Naive B cell (primary cell): Measurements from ENCODE around the gene CALHM2. TPM values are rescaled to one million over a fixed set of nuclear protein-coding genes. Genes with fewer than 3 reads are reported as not detected.
"Not testable (repeated sequence)": the region's sequence is repeated elsewhere in the genome, so short reads cannot be mapped to it uniquely, and the experiment has no call there.

Experiments
- ATAC-seq, 2 donors: fragments of 150-1000 bp; cut with Tn5 transposase; 2 replicates each; pipeline ENCODE4 v1.10.0; 2021; ENCODE audit warnings: low read depth in 2 of 2, mild to moderate bottlenecking in 2 of 2, moderate library complexity in 2 of 2
- DNase-seq: peaks from one replicate; pipeline ENCODE4 v3.0.0; 2022
- H3K27ac Mint-ChIP-seq, 6 donors: one replicate each; pipeline ENCODE4 v1.8.0; 2020 to 2022; ENCODE audit warnings: mild to moderate bottlenecking in 6 of 6, mixed read lengths in 6 of 6, moderate library complexity in 5 of 6, inconsistent platforms in 2 of 6
- H3K27me3 Mint-ChIP-seq, 3 donors: one replicate each; pipeline ENCODE4 v1.8.0; 2021 to 2022; ENCODE audit warnings: mixed read lengths in 3 of 3, mild to moderate bottlenecking in 1 of 3
- H3K36me3 Mint-ChIP-seq, 2 donors: one replicate each; pipeline ENCODE4 v1.8.0; 2020 to 2022; ENCODE audit warnings: mixed read lengths in 2 of 2, inconsistent platforms in 1 of 2, mild to moderate bottlenecking in 1 of 2
- H3K4me1 Mint-ChIP-seq, 3 donors: one replicate each; pipeline ENCODE4 v1.8.0; 2020 to 2022; ENCODE audit warnings: mixed read lengths in 3 of 3, inconsistent platforms in 1 of 3, mild to moderate bottlenecking in 1 of 3, moderate library complexity in 1 of 3
- H3K4me3 Mint-ChIP-seq, 8 donors: one replicate each; pipeline ENCODE4 v1.8.0; 2020 to 2022; ENCODE audit warnings: mild to moderate bottlenecking in 8 of 8, mixed read lengths in 8 of 8, moderate library complexity in 8 of 8, inconsistent platforms in 2 of 8
- H3K9me3 Mint-ChIP-seq, 7 donors: one replicate each; pipeline ENCODE4 v1.8.0; 2020 to 2022; ENCODE audit warnings: mixed read lengths in 7 of 7, mild to moderate bottlenecking in 5 of 7, inconsistent platforms in 2 of 7, moderate library complexity in 1 of 7
- polyA plus RNA-seq, 6 donors: library from polyadenylated mRNA; unstranded; fragments of 300-500 nt; fragmentation: Illumina TruSeq; gene quantifications; one replicate each; pipeline ENCODE4 v1.2.3, GENCODE V29; 2021; ENCODE audit warnings: low read depth in 6 of 6

The CALHM2 gene
- polyA plus RNA-seq, 6 donors from 2014 or later = 0.39 to 2.3 (median 1.00) TPM; not detected in 1

GRCh38 chr10:103490986-103491314 is 38.8 kb upstream of the CALHM2 start:
- Mint-ChIP-seq H3K27ac (peak overlapping the region in 3 of 6 donors; percentile 46 to 61 (median 47)), H3K27me3 (peaks cover 23 to 47% (median 44%) of the 10 kb centered on the region in 3 donors), H3K36me3 (no peaks in the 10 kb centered on the region), H3K4me1 (peaks cover 23 to 37% (median 36%) of the 10 kb centered on the region in 3 donors), H3K9me3 (no peaks in the 10 kb centered on the region), H3K4me3 (peak overlapping the region in 1 of 8 donors; percentile 15)
- peak; percentile 15 to 18 for ATAC-seq
- DNase-seq = no peak

GRCh38 chr10:103487410-103487708 is 35.2 kb upstream of the CALHM2 start:
- DNase-seq = no peak
- Mint-ChIP-seq H3K36me3 (no peaks in the 10 kb centered on the region), H3K4me1 (peaks cover 14 to 31% (median 27%) of the 10 kb centered on the region in 3 donors), H3K9me3 (no peaks in the 10 kb centered on the region), H3K27ac (no peak overlapping the region), H3K4me3 (no peak overlapping the region), H3K27me3 (peaks cover 3 to 21% (median 17%) of the 10 kb centered on the region in 3 donors)
- no peak for ATAC-seq

GRCh38 chr10:103486635-103487409 is 34.7 kb upstream of the CALHM2 start:
- not testable (repeated sequence) for H3K36me3 Mint-ChIP-seq, H3K9me3 Mint-ChIP-seq, DNase-seq, H3K27ac Mint-ChIP-seq, H3K4me3 Mint-ChIP-seq, ATAC-seq
- peaks cover 14 to 29% (median 24%) of the 10 kb centered on the region in 3 donors for H3K4me1 Mint-ChIP-seq
- peaks cover 7 to 15% (median 11%) of the 10 kb centered on the region in 3 donors for H3K27me3 Mint-ChIP-seq

GRCh38 chr10:103481974-103482531 is 29.9 kb upstream of the CALHM2 start:
- H3K27me3 Mint-ChIP-seq = peaks cover 0 to 7% (median 3%) of the 10 kb centered on the region in 3 donors
- no peak overlapping the region for H3K27ac Mint-ChIP-seq
- no peaks in the 10 kb centered on the region for H3K36me3 Mint-ChIP-seq
- peak; percentile 73 to 75 for ATAC-seq
- H3K9me3 Mint-ChIP-seq = no peaks in the 10 kb centered on the region
- no peak overlapping the region for H3K4me3 Mint-ChIP-seq
- peak; percentile 43 for DNase-seq
- H3K4me1 Mint-ChIP-seq = peaks cover 0 to 10% (median 4%) of the 10 kb centered on the region in 3 donors

GRCh38 chr10:103480521-103480920 is 28.4 kb upstream of the CALHM2 start:
- H3K9me3 Mint-ChIP-seq = no peaks in the 10 kb centered on the region
- DNase-seq = no peak
- H3K4me3 Mint-ChIP-seq = peak overlapping the region in 1 of 8 donors; percentile 20
- no peak overlapping the region for H3K27ac Mint-ChIP-seq
- peaks cover 0 to 6% (median under 1%) of the 10 kb centered on the region in 3 donors for H3K4me1 Mint-ChIP-seq
- no peaks in the 10 kb centered on the region for H3K36me3 Mint-ChIP-seq
- ATAC-seq = no peak
- H3K27me3 Mint-ChIP-seq = peaks cover 0 to 3% (median 1%) of the 10 kb centered on the region in 3 donors

- no peaks in the 10 kb centered on the region for H3K9me3 Mint-ChIP-seq
- no peak within 1 kb of the TSS for H3K4me3 Mint-ChIP-seq
- no peak for ATAC-seq
These were observed 27.0 kb upstream of the CALHM2 start, which contains the start of gene CALHM3 for GRCh38 chr10:103479135-103479534. TSS of gene CALHM3 (minus strand) at chr10:103479240. CDS start at chr10:103479032, 208 bp downstream.

GRCh38 chr10:103478671-103479070 is 26.5 kb upstream of the CALHM2 start:
- Mint-ChIP-seq H3K9me3 (no peaks in the 10 kb centered on the region), H3K27me3 (peaks cover 0 to 3% (median 0%) of the 10 kb centered on the region in 3 donors), H3K4me1 (peaks cover 0 to 6% (median 0%) of the 10 kb centered on the region in 3 donors), H3K27ac (peak overlapping the region in 1 of 6 donors; percentile 64), H3K36me3 (no peaks in the 10 kb centered on the region), H3K4me3 (no peak overlapping the region)
- ATAC-seq (no peak), DNase-seq (no peak)

More at GRCh38 chr10:103479135-103479534, 27.0 kb upstream of the CALHM2 start, which contains the start of gene CALHM3:
- DNase-seq = no peak
- peak within 1 kb of the TSS in 2 of 6 donors; percentile 44 to 64 for H3K27ac Mint-ChIP-seq
- H3K27me3 Mint-ChIP-seq = peaks cover 0 to 3% (median 0%) of the 10 kb centered on the region in 3 donors
- H3K4me1 Mint-ChIP-seq = peaks cover 0 to 6% (median 0%) of the 10 kb centered on the region in 3 donors
- H3K36me3 Mint-ChIP-seq = no peaks in the 10 kb centered on the region

- Mint-ChIP-seq H3K4me3 (no peak overlapping the region), H3K27me3 (no peaks in the 10 kb centered on the region), H3K9me3 (no peaks in the 10 kb centered on the region), H3K36me3 (no peaks in the 10 kb centered on the region), H3K4me1 (peaks cover 5 to 19% (median 14%) of the 10 kb centered on the region in 3 donors), H3K27ac (no peak overlapping the region)
- no peak for DNase-seq
- ATAC-seq = no peak
These were observed 24.0 kb upstream of the CALHM2 start for GRCh38 chr10:103476046-103476768.

GRCh38 chr10:103475437-103475836 is 23.3 kb upstream of the CALHM2 start:
- Mint-ChIP-seq H3K27ac (peak overlapping the region in 1 of 6 donors; percentile 84), H3K27me3 (peaks cover 0 to 5% (median 0%) of the 10 kb centered on the region in 3 donors), H3K4me1 (peaks cover 13 to 26% (median 22%) of the 10 kb centered on the region in 3 donors), H3K9me3 (no peaks in the 10 kb centered on the region), H3K4me3 (no peak overlapping the region), H3K36me3 (no peaks in the 10 kb centered on the region)
- ATAC-seq (no peak), DNase-seq (no peak)

- Mint-ChIP-seq H3K4me1 (peaks cover 23 to 34% (median 26%) of the 10 kb centered on the region in 3 donors), H3K36me3 (no peaks in the 10 kb centered on the region), H3K9me3 (no peaks in the 10 kb centered on the region), H3K27ac (peak overlapping the region in 2 of 6 donors; percentile 10 to 14), H3K27me3 (peaks cover 0 to 8% (median 0%) of the 10 kb centered on the region in 3 donors), H3K4me3 (no peak overlapping the region)
- no peak for DNase-seq
- ATAC-seq = no peak
These were observed 21.9 kb upstream of the CALHM2 start for GRCh38 chr10:103474077-103474476.

GRCh38 chr10:103473261-103473671 is 21.1 kb upstream of the CALHM2 start:
- Mint-ChIP-seq H3K36me3 (no peaks in the 10 kb centered on the region), H3K27me3 (peaks cover 0 to 8% (median 0%) of the 10 kb centered on the region in 3 donors), H3K4me3 (no peak overlapping the region), H3K9me3 (no peaks in the 10 kb centered on the region), H3K27ac (peak overlapping the region in 1 of 6 donors; percentile 32), H3K4me1 (peaks cover 25 to 34% (median 26%) of the 10 kb centered on the region in 3 donors)
- DNase-seq (no peak), ATAC-seq (no peak)

- no peaks in the 10 kb centered on the region for H3K9me3 Mint-ChIP-seq
- H3K4me1 Mint-ChIP-seq = peaks cover 26 to 41% (median 32%) of the 10 kb centered on the region in 3 donors
- ATAC-seq = peak in 1 of 2 donors; percentile 18
- no peak for DNase-seq
- peak overlapping the region in 6 of 8 donors; percentile 27 to 84 (median 66) for H3K4me3 Mint-ChIP-seq
- no peaks in the 10 kb centered on the region for H3K36me3 Mint-ChIP-seq
- H3K27me3 Mint-ChIP-seq = peaks cover 0 to 8% (median 0%) of the 10 kb centered on the region in 3 donors
- peak overlapping the region in 5 of 6 donors; percentile 23 to 90 (median 85) for H3K27ac Mint-ChIP-seq
These were observed 19.8 kb upstream of the CALHM2 start for GRCh38 chr10:103472005-103472404.
